Spleen (tissue), 11 donors: Measurements from ENCODE around the gene KLKB1. TPM values are rescaled to one million over a fixed set of nuclear protein-coding genes. Genes with fewer than 3 reads are reported as not detected.

Experiments
- DNase-seq: peaks from one replicate; pipeline ENCODE4 v3.0.0-alpha.2; 2020
- H3K27ac ChIP-seq, 8 donors: fragments of 200-600 bp; sonication (generic) in 7 of 8; 1 replicate in 4 of 8; 2 replicates in 4 of 8; pipeline versions ENCODE4 v1.5.0 to v1.8.0; 2016 to 2021; ENCODE audit warnings: inconsistent platforms in 4 of 8, mild to moderate bottlenecking in 4 of 8, moderate library complexity in 1 of 8
- H3K27me3 ChIP-seq, 7 donors: fragments of 200-600 bp; sonication (generic) in 6 of 7; replicated peaks in 1 of 7; 1 replicate in 4 of 7; 2 replicates in 3 of 7; pipeline versions ENCODE4 v1.5.0 to v1.8.0; 2016 to 2021; ENCODE audit warnings: inconsistent platforms in 3 of 7, mild to moderate bottlenecking in 1 of 7
- H3K36me3 ChIP-seq, 6 donors: fragments of 200-600 bp; sonication (generic) in 5 of 6; 1 replicate in 4 of 6; 2 replicates in 2 of 6; pipeline versions ENCODE4 v1.5.0 to v1.8.0; 2016 to 2021; ENCODE audit warnings: inconsistent platforms in 2 of 6
- H3K4me1 ChIP-seq, 6 donors: fragments of 200-600 bp; sonication (generic) in 5 of 6; 1 replicate in 3 of 6; 2 replicates in 3 of 6; pipeline versions ENCODE4 v1.5.0 to v1.8.0; 2016 to 2021; ENCODE audit warnings: inconsistent platforms in 3 of 6
- H3K4me3 ChIP-seq, 8 donors: fragments of 200-600 bp; sonication (generic) in 7 of 8; 1 replicate in 4 of 8; 2 replicates in 4 of 8; pipeline versions ENCODE4 v1.5.0 to v1.8.0; 2016 to 2021; ENCODE audit warnings: inconsistent platforms in 4 of 8, mild to moderate bottlenecking in 4 of 8, moderate library complexity in 2 of 8
- H3K9me3 ChIP-seq, 8 donors: fragments of 200-600 bp; sonication (generic) in 7 of 8; 1 replicate in 4 of 8; 2 replicates in 4 of 8; pipeline versions ENCODE4 v1.5.0 to v1.8.0; 2016 to 2021; ENCODE audit warnings: inconsistent platforms in 4 of 8
- CTCF ChIP-seq, 11 experiments: fragments of 200-600 bp in 7 of 11; fragments of 450-650 bp in 4 of 11; sonication (generic) in 4 of 11; IDR thresholded peaks in 8 of 11; conservative IDR thresholded peaks in 3 of 11; 1 replicate in 7 of 11; 2 replicates in 4 of 11; pipeline versions ENCODE4 v1.4.0 to v1.8.0; 2016 to 2021; ENCODE audit warnings: antibody characterized with exemption in 11 of 11, inconsistent platforms in 4 of 11, mild to moderate bottlenecking in 1 of 11
- POLR2A ChIP-seq, 3 donors: fragments of 450-650 bp; IDR thresholded peaks; one replicate each; pipeline ENCODE4 v1.5.1; 2017; ENCODE audit warnings: antibody characterized with exemption in 3 of 3, mild to moderate bottlenecking in 1 of 3
- POLR2AphosphoS5 ChIP-seq, 3 donors: sonication (generic); formaldehyde crosslinking; IDR thresholded peaks; one replicate each; pipeline ENCODE4 v1.5.1; 2017; ENCODE audit warnings: antibody characterized with exemption in 3 of 3
- WGBS, 5 donors: extraction: QIAGEN DNeasy Blood & Tissue Kit in 3 of 5; methylation state at CpG; one replicate each; pipeline versions ENCODE4 v1.1.5 to v1.1.7; 2013 to 2018; 5-methylcytosine and 5-hydroxymethylcytosine counted together
- intact Hi-C: fragments of 100-400 bp; cut with DNase I; formaldehyde crosslinking; loops from one replicate; pipeline ENCODE4 v1.15.0; 2023; ENCODE audit warnings: low total_unique reads
- polyA plus RNA-seq, 3 donors: library from polyadenylated mRNA; stranded (reverse); fragments of 200-250 nt; gene quantifications; one replicate each; pipeline ENCODE4 v1.2.1, GENCODE V29; 2013
- total RNA-seq, 7 donors: library from RNA; depleted of rRNA in 3 of 7; stranded (reverse); fragments of >200 nt in 3 of 7; fragmentation: NEBNext Ultra II Directional in 4 of 7; extraction: Animal tissue kit (Norgen Biotek cat#: 25700) in 4 of 7; gene quantifications; one replicate each; pipeline versions ENCODE4 v1.1.0 to v1.2.1, GENCODE V29; 2016 to 2021
- donor health status: healthy with polysubstance abuse.
- donor health status: DM: no; HTN: no; CAD: no; lungs with moderate emphysema.
- donor health status: DM: no; HTN: no; CAD: no.
- donor health status: Bipolar disorder and iron deficiency.
- donor health status: healthy.
- donor health status: DM: no; HTN: no; CAD: no.
- donor health status: DM: yes; HTN: yes; CAD: no.

Gene KLKB1
- total and polyA plus RNA-seq, 10 donors: 0.67 to 5.8 (median 1.7) TPM

- no peak for DNase-seq
- TF ChIP-seq POLR2A (IDR thresholded peaks at IDR 0.05) (no peak), POLR2AphosphoS5 (IDR thresholded peaks at IDR 0.05) (no peak), CTCF (IDR thresholded peaks at IDR 0.05 in 8 of 11, conservative IDR thresholded peaks at IDR 0.05 in 3 of 11) (no peak)
- WGBS, 5 donors: 88 to 95% (median 91%) methylated on average over 6 of the region's 6 CpGs
- Histone ChIP-seq H3K9me3 (no peaks in the 10 kb centered on the region), H3K27me3 (no peaks in the 10 kb centered on the region), H3K4me3 (no peak overlapping the region), H3K36me3 (peaks cover 0 to 30% (median 4%) of the 10 kb centered on the region in 6 donors), H3K4me1 (peaks cover 0 to 35% (median 9%) of the 10 kb centered on the region in 6 donors), H3K27ac (no peak overlapping the region)
- intact Hi-C loops: no loop called here
Measured at GRCh38 chr4:186200516-186200915, 26.8 kb upstream of the KLKB1 start.

- Histone ChIP-seq H3K4me1 (peaks cover 0 to 35% (median 9%) of the 10 kb centered on the region in 6 donors), H3K27me3 (no peaks in the 10 kb centered on the region), H3K36me3 (peaks cover 0 to 25% (median 2%) of the 10 kb centered on the region in 6 donors), H3K9me3 (no peaks in the 10 kb centered on the region), H3K4me3 (no peak overlapping the region), H3K27ac (no peak overlapping the region)
- DNase-seq: no peak
- TF ChIP-seq CTCF (IDR thresholded peaks at IDR 0.05 in 8 of 11, conservative IDR thresholded peaks at IDR 0.05 in 3 of 11) (no peak), POLR2A (IDR thresholded peaks at IDR 0.05) (no peak), POLR2AphosphoS5 (IDR thresholded peaks at IDR 0.05) (no peak)
- 90 to 95% (median 93%) methylated on average over 7 of the region's 7 CpGs for WGBS, 5 donors
- intact Hi-C loops: no loop called here
Measured at GRCh38 chr4:186201010-186201409, 26.3 kb upstream of the KLKB1 start.

- no peaks in the 10 kb centered on the region for H3K27me3 ChIP-seq
- H3K27ac ChIP-seq: peak overlapping the region in 3 of 8 donors; percentile 11 to 53 (median 33)
- intact Hi-C loops: no loop called here
- no peaks in the 10 kb centered on the region for H3K9me3 ChIP-seq
- no peak overlapping the region for H3K4me3 ChIP-seq
- WGBS, 5 donors: 41 to 65% (median 49%) methylated on average over 9 of the region's 9 CpGs
- peak; percentile 87 for DNase-seq
- peaks cover 0 to 35% (median 9%) of the 10 kb centered on the region in 6 donors for H3K4me1 ChIP-seq
- peaks cover 0 to 21% (median 2%) of the 10 kb centered on the region in 6 donors for H3K36me3 ChIP-seq
- peak; percentile 34 to 79 (median 62) for TF ChIP-seq CTCF (IDR thresholded peaks at IDR 0.05 in 8 of 11, conservative IDR thresholded peaks at IDR 0.05 in 3 of 11)
- TF ChIP-seq POLR2AphosphoS5 (IDR thresholded peaks at IDR 0.05): peak in 2 of 3 donors; percentile 21 to 37
- no peak for TF ChIP-seq POLR2A (IDR thresholded peaks at IDR 0.05)
Measured at GRCh38 chr4:186201535-186202230, 25.6 kb upstream of the KLKB1 start.

DNA sequence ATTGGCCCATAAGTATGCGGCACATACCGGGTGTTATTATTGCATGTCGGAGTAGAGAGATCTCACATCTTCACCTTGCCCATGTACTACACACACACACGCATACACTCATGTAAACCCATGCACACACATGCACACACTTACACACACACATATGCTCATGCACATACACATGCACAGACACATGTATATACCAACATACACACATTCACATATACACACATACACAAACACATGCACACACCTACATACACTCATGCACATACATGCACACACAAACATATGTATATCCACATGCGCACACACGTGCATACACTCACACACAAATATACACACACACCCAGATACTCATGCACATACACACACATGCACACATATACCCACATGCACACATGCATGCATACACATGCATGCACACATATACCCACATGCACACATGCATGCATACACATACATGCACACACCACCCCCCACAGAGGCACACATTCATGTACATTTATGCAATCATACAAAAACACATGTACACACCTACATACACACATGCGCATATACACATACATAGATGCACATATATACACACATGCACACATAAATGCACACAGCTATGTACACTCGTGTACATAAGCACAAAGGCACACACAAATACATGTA is 24.7 kb upstream of the KLKB1 start:
- WGBS, 5 donors: 78 to 94% (median 90%) methylated on average over 8 of the region's 8 CpGs

More for the DNA sequence above, 24.7 kb upstream of the KLKB1 start:
- TF ChIP-seq CTCF (IDR thresholded peaks at IDR 0.05 in 8 of 11, conservative IDR thresholded peaks at IDR 0.05 in 3 of 11): no peak
- no peak for TF ChIP-seq POLR2AphosphoS5 (IDR thresholded peaks at IDR 0.05)
- no peak for TF ChIP-seq POLR2A (IDR thresholded peaks at IDR 0.05)
- Histone ChIP-seq H3K27me3 (no peaks in the 10 kb centered on the region), H3K4me3 (no peak overlapping the region), H3K4me1 (peaks cover 0 to 35% (median 9%) of the 10 kb centered on the region in 6 donors), H3K27ac (peak overlapping the region in 2 of 8 donors; percentile 33 to 80), H3K36me3 (peaks cover 0 to 12% (median 0%) of the 10 kb centered on the region in 6 donors), H3K9me3 (no peaks in the 10 kb centered on the region)
- intact Hi-C loops: no loop called here
- no peak for DNase-seq
